GM12865 (cell line): ENCODE measurements around the gene RELB.

Experiments
- DNase-seq: peaks from one replicate; pipeline ENCODE4 v3.0.0; 2010; ENCODE audit warnings: low read depth
- H3K4me3 ChIP-seq: 2 replicates; pipeline ENCODE4 v1.5.1; 2011; ENCODE audit warnings: mild to moderate bottlenecking, low read depth, low read length, control low read depth
- TF ChIP-seq, protein P1 (sequence below): IDR thresholded peaks from 2 replicates; pipeline ENCODE4 v1.5.1; 2011; ENCODE audit warnings: low read length, control low read depth, low read depth, inconsistent platforms; ENCODE audit not compliant: insufficient read depth; ENCODE audit errors: missing control alignments

The RELB gene

GRCh38 chr19:45069056-45069455, 67.8 kb downstream of the RELB start:
- TF ChIP-seq, protein P1, sequence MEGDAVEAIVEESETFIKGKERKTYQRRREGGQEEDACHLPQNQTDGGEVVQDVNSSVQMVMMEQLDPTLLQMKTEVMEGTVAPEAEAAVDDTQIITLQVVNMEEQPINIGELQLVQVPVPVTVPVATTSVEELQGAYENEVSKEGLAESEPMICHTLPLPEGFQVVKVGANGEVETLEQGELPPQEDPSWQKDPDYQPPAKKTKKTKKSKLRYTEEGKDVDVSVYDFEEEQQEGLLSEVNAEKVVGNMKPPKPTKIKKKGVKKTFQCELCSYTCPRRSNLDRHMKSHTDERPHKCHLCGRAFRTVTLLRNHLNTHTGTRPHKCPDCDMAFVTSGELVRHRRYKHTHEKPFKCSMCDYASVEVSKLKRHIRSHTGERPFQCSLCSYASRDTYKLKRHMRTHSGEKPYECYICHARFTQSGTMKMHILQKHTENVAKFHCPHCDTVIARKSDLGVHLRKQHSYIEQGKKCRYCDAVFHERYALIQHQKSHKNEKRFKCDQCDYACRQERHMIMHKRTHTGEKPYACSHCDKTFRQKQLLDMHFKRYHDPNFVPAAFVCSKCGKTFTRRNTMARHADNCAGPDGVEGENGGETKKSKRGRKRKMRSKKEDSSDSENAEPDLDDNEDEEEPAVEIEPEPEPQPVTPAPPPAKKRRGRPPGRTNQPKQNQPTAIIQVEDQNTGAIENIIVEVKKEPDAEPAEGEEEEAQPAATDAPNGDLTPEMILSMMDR, result no peak
- no peak for DNase-seq
- no peak overlapping the region for H3K4me3 ChIP-seq

- DNase-seq, result no peak
- H3K4me3 ChIP-seq, result no peak overlapping the region
- TF ChIP-seq, protein P1, result no peak
Measured at GRCh38 chr19:45070214-45070613, 69.0 kb downstream of the RELB start.

DNA sequence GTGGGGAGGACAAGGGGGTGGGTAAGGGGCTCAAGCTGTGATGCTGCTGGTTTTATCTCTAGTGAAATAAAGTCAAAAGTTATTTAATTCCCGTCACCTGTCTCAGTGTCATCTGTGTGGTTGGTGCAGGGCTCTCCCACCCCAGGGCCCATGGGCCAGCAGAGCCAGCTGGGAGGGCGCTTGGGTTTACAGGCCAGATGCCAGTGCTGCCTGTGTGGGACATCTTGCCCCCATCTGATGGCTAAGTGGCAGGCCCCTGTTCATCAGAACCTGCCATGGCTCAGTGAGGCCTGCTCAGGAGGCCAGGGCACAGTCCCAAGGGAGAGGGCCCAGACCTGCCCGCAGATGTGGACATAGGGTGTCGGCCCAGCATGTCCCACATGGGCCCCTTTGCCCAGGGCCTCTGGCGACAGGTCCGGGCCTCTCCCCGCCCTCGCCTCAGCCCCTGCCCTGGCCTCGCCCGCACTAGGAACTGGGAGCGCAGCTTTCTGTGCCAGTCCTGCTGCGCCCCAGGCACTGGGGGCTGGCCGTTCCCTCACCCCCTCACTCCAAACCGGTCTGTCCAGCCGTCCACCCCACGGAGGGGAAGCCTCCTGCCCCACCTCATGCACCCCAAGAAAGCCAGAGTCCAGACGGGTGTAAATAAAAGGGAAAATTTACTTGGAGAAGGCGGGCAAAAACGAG, 69.7 kb downstream of the RELB start:
- no peak for DNase-seq
- H3K4me3 ChIP-seq, result no peak overlapping the region
- TF ChIP-seq, protein P1, result no peak

DNA sequence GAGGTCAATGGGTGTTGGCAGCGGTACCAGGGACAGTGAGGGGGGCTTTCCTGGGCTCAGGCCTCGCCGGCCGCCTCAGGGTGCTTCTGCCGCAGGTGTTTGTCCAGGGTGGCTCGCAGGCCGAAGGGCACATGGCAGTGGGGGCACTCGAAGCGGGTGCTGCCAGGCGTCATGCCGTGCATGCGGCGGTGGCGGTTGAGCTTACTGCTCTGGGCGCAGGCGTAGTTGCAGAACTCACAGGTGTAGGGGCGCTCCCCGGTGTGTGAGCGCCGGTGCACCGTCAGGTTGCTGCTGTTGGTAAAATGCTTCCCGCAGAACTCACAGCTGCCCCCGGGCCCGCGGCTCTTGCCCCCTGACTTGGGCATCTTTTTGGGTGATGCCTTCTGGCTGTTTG, 70.3 kb downstream of the RELB start:
- TF ChIP-seq, protein P1, result no peak

GRCh38 chr19:45071969-45072790, 70.9 kb downstream of the RELB start:
- TF ChIP-seq, protein P1, result no peak
- no peak overlapping the region for H3K4me3 ChIP-seq
- no peak for DNase-seq

More for the DNA sequence above, 70.3 kb downstream of the RELB start:
- no peak for DNase-seq
- no peak overlapping the region for H3K4me3 ChIP-seq

DNA sequence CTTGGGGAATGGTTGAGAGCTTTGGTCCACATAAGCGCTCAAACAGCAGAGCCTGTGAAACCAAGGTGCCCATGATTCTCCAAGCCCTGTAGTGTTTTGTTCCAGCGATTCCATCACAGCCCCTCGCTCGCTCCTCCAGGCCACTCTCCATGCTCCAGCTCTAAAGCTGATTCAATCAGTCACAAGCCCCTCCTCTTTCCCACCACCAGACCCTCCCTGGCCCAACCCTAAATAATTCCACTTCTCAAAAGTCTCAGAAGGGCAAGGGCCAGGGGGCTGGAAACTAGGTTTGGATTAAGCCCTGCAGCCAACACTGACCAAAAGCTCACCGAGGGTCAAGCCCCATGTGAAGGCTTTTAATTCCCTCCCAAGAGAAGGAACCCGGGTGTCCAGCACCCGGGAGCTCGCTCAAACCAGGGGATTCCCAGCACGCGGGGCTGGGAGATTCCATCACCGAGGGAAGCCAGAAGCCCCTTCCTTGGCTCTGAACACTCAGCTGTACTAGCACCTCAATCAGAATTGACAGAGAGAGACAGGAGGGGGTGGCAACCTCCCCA, 73.6 kb downstream of the RELB start:
- H3K4me3 ChIP-seq, result peak overlapping the region; percentile 97
- no peak for DNase-seq
- TF ChIP-seq, protein P1, result no peak
